ENCODE data around the gene KCNE4.

Gene KCNE4

DNA sequence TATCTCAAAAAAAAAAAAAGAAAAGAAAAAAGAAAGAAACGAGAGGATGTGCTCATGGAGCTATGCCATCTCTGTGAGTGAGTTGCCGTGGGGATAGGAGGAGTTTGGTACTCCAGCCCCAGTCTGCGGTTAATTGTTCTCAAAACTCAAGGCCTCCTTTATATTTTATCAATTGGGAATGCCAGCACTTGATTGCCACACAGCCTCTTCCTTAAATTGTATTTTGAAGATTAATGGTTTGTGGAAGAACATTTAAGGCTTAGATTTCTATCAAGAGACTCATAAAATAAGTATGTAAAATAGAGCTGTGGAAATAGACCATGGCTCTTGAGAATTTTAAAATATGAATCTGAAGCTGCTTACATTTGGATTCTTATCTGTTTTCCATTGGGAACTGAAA is 29.8 kb downstream of the KCNE4 start:
- no peaks in the 10 kb centered on the region for H3K36me3 Mint-ChIP-seq
- peaks cover 5% of the 10 kb centered on the region for H3K27me3 Mint-ChIP-seq
- no peaks in the 10 kb centered on the region for H3K9me3 Mint-ChIP-seq (ENCODE audit: low read depth)

GRCh38 chr2:223082706-223083105 is 30.7 kb downstream of the KCNE4 start:
- no peaks in the 10 kb centered on the region for H3K4me1 Mint-ChIP-seq (ENCODE audit: low read depth)
- H3K4me3 Mint-ChIP-seq: no peak overlapping the region
- no peaks in the 10 kb centered on the region for H3K36me3 Mint-ChIP-seq
- peaks cover 3% of the 10 kb centered on the region for H3K27me3 Mint-ChIP-seq
- no peaks in the 10 kb centered on the region for H3K9me3 Mint-ChIP-seq (ENCODE audit: low read depth)
- no peak overlapping the region for H3K27ac Mint-ChIP-seq

More for the DNA sequence above, 29.8 kb downstream of the KCNE4 start:
- Mint-ChIP-seq H3K4me1 (ENCODE audit: low read depth) (no peaks in the 10 kb centered on the region), H3K4me3 (no peak overlapping the region), H3K27ac (no peak overlapping the region)

GRCh38 chr2:223083402-223084070 is 31.5 kb downstream of the KCNE4 start:
- Mint-ChIP-seq H3K4me1 (ENCODE audit: low read depth) (no peaks in the 10 kb centered on the region), H3K27me3 (peaks cover 3% of the 10 kb centered on the region), H3K36me3 (no peaks in the 10 kb centered on the region), H3K4me3 (no peak overlapping the region), H3K27ac (no peak overlapping the region), H3K9me3 (ENCODE audit: low read depth) (no peaks in the 10 kb centered on the region)

DNA sequence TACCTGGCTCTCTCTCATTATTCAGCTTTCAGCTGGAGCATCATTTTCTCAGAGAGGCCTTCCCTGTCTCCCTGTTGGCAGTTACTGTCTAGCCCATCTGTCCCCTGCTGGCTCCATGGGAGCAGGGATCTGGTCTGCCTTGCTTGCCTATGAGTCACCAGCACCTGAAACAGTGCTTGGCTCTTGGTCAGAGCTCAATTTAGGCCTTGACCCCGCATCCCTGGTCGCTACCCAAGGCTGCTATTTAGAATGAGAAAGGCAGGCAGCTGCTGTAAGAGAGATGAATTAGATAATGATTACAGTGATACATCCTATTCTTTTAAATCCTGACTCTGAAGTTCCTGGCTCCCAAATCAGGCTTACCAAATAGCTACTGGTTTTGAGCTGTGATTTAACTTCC is 32.9 kb downstream of the KCNE4 start:
- Mint-ChIP-seq H3K36me3 (no peaks in the 10 kb centered on the region), H3K9me3 (ENCODE audit: low read depth) (no peaks in the 10 kb centered on the region), H3K4me1 (ENCODE audit: low read depth) (no peaks in the 10 kb centered on the region), H3K4me3 (no peak overlapping the region), H3K27ac (no peak overlapping the region), H3K27me3 (peaks cover 2% of the 10 kb centered on the region)

GRCh38 chr2:223086370-223086981 is 34.5 kb downstream of the KCNE4 start:
- no peaks in the 10 kb centered on the region for H3K4me1 Mint-ChIP-seq (ENCODE audit: low read depth)
- no peak overlapping the region for H3K4me3 Mint-ChIP-seq
- H3K9me3 Mint-ChIP-seq (ENCODE audit: low read depth): no peaks in the 10 kb centered on the region
- no peak overlapping the region for H3K27ac Mint-ChIP-seq
- H3K27me3 Mint-ChIP-seq: peaks cover 2% of the 10 kb centered on the region
- H3K36me3 Mint-ChIP-seq: no peaks in the 10 kb centered on the region

- peaks cover 2% of the 10 kb centered on the region for H3K27me3 Mint-ChIP-seq
- no peak overlapping the region for H3K27ac Mint-ChIP-seq
- no peaks in the 10 kb centered on the region for H3K9me3 Mint-ChIP-seq (ENCODE audit: low read depth)
- no peaks in the 10 kb centered on the region for H3K4me1 Mint-ChIP-seq (ENCODE audit: low read depth)
- no peak overlapping the region for H3K4me3 Mint-ChIP-seq
- no peaks in the 10 kb centered on the region for H3K36me3 Mint-ChIP-seq
These were observed 35.5 kb downstream of the KCNE4 start for GRCh38 chr2:223087466-223087865.

GRCh38 chr2:223088866-223089265 is 36.9 kb downstream of the KCNE4 start:
- Mint-ChIP-seq H3K27ac (no peak overlapping the region), H3K4me1 (ENCODE audit: low read depth) (no peaks in the 10 kb centered on the region), H3K4me3 (no peak overlapping the region), H3K9me3 (ENCODE audit: low read depth) (no peaks in the 10 kb centered on the region), H3K27me3 (peaks cover 2% of the 10 kb centered on the region), H3K36me3 (no peaks in the 10 kb centered on the region)

DNA sequence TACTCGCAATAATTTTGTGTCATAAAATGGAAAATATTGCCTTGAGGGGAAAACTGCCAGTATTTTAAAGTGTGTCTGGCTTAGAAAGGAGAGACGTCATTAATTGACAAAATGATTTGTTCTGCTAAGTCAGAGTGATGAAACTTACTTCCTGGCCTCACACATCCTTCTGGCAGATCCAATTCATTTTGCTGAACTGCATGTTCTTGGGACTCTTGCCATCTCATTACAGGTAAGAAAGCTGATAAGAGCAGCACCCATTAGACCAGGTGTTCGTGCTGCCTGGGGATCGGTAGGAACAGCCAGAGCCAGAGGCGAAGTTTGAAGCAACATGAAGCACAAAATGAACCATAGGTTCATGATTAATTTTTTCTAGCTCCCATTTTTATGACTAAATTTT is 38.0 kb downstream of the KCNE4 start:
- H3K36me3 Mint-ChIP-seq: no peaks in the 10 kb centered on the region
- H3K27me3 Mint-ChIP-seq: peaks cover 2% of the 10 kb centered on the region
- no peak overlapping the region for H3K27ac Mint-ChIP-seq
- H3K9me3 Mint-ChIP-seq (ENCODE audit: low read depth): no peaks in the 10 kb centered on the region
- H3K4me3 Mint-ChIP-seq: no peak overlapping the region
- no peaks in the 10 kb centered on the region for H3K4me1 Mint-ChIP-seq (ENCODE audit: low read depth)

DNA sequence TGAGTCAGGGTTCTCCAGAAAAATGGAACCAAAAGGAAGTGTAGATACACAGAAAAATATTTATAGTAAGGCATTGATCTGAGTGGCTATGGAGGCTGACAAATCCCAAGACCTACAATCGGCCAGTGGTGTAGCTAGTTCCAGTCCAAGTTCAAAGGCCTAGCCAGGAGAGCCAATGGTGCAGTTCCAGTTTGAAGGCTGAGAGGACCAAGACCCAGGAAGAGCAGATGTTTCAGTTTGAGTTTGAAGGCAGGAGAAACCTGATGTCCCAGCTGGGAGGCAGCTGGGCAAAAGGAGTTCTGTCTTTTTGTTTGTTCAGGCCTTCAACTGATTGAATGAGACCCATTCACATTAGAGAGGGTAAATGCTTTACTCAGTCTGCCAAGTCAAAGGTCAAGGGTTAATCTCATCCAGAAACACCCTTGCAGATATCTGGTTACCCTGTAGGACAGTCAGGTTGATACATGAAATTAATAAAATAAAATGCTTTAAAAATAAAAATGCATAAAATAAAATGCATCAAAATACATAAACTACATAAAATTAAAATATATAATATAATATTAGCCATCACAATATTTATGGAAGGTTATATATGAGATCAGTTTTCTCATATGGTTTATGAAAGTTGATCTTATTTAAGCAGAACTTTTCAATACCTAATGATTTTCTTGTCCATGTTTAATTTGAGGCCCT is 38.7 kb downstream of the KCNE4 start:
- Mint-ChIP-seq H3K4me1 (ENCODE audit: low read depth) (no peaks in the 10 kb centered on the region), H3K27ac (no peak overlapping the region), H3K4me3 (no peak overlapping the region), H3K27me3 (peaks cover 2% of the 10 kb centered on the region), H3K9me3 (ENCODE audit: low read depth) (no peaks in the 10 kb centered on the region), H3K36me3 (no peaks in the 10 kb centered on the region)

DNA sequence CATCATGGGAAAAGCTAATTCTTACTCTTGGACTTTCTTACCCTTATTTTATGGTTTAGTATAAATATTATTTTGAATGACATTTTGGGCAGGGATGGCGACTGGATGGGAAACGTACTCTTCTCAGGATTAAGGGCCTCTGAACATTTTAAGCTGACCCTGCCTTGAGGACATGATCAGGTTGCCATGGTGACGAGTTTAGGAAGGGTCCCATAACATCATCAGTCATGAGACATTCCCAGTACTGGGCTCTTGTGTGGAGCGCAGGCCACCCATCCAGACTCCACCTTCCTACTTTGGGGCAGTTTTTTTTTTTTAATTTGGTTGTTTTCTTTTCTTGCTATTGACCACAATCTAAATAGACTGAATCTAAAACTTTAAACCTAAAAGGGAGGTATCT is 40.7 kb downstream of the KCNE4 start:
- no peaks in the 10 kb centered on the region for H3K27me3 Mint-ChIP-seq
- no peak overlapping the region for H3K4me3 Mint-ChIP-seq
- no peaks in the 10 kb centered on the region for H3K4me1 Mint-ChIP-seq (ENCODE audit: low read depth)
- no peak overlapping the region for H3K27ac Mint-ChIP-seq
- H3K9me3 Mint-ChIP-seq (ENCODE audit: low read depth): no peaks in the 10 kb centered on the region
- H3K36me3 Mint-ChIP-seq: no peaks in the 10 kb centered on the region

DNA sequence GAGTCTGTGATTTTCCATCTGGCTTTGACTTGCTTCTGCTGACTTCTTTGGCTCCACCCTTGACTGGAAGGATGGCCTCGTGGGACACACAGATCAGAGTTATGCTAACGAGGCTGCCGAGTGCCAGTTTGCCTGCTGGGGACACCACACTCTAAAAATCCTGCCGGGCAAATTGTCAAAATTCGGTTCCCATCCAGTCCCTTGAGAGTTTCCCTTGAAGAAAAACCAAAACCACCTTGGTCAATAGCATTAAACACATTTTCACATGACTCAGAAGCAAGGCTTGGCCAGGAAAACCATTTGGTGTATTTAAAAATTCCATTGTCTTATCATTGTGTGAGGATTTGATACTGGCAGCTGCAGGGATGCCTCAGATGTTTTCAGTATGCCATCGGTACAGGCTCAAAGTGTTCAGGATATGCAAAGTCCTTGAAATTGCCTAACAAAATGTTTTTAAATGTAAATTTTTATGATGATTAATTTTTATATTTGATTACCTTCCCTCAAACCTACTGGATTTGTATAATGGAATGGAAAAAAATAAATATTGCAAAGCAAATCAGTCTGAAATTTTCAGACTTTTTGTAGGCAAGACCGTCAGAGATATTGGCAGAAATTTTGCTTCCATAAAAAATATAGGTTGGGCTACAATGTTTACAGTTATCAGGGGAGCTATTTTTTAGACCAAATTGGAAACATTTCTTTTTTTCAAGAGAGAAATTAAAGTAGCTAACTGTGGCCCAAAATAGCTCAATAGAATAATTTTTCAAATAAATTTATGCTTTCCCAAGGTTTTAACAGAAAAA is 41.6 kb downstream of the KCNE4 start:
- Mint-ChIP-seq H3K36me3 (no peaks in the 10 kb centered on the region), H3K4me3 (no peak overlapping the region), H3K27ac (no peak overlapping the region), H3K4me1 (ENCODE audit: low read depth) (no peaks in the 10 kb centered on the region), H3K27me3 (no peaks in the 10 kb centered on the region), H3K9me3 (ENCODE audit: low read depth) (no peaks in the 10 kb centered on the region)

GRCh38 chr2:223095207-223095606 is 43.2 kb downstream of the KCNE4 start:
- no peaks in the 10 kb centered on the region for H3K4me1 Mint-ChIP-seq (ENCODE audit: low read depth)
- no peaks in the 10 kb centered on the region for H3K36me3 Mint-ChIP-seq
- H3K9me3 Mint-ChIP-seq (ENCODE audit: low read depth): no peaks in the 10 kb centered on the region
- no peak overlapping the region for H3K27ac Mint-ChIP-seq
- no peaks in the 10 kb centered on the region for H3K27me3 Mint-ChIP-seq
- H3K4me3 Mint-ChIP-seq: no peak overlapping the region

DNA sequence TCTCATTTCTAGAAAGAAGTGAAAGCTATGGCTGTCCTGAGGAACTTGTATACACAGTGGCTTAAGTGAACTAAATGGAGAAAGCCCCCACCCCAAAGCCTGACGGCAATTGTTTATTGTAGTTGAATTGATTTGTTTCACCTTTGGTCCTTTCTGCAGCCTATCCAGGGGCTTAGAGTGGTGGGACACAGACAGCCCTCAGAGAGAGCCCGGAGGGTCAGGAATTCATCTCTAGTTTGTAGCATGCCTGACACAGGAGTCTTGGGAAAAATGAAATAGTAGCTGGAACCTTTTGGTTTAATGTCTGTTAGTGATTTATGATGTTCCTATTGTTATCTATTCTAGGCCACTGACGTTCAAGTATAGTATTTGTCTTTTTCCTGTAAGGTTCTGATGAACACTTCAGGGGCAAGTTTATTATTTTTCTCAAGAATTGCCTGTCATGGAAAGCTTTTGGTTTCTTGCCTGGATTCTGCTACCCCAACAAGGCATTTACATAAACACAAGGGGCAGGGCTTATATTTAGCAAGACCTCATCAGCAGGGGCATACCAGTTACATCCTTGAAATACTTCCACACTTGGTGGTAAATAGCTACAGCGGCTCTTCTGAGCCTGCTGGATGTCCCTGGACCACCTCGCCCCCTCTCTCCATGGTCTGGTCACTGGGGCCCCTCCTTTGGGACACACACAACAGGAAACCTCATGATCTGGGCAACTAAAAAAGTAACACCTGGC is 44.4 kb downstream of the KCNE4 start:
- Mint-ChIP-seq H3K27ac (no peak overlapping the region), H3K9me3 (ENCODE audit: low read depth) (no peaks in the 10 kb centered on the region), H3K4me3 (no peak overlapping the region), H3K27me3 (no peaks in the 10 kb centered on the region), H3K36me3 (no peaks in the 10 kb centered on the region), H3K4me1 (ENCODE audit: low read depth) (no peaks in the 10 kb centered on the region)

GRCh38 chr2:223097888-223098383 is 45.9 kb downstream of the KCNE4 start:
- no peaks in the 10 kb centered on the region for H3K9me3 Mint-ChIP-seq (ENCODE audit: low read depth)
- no peak overlapping the region for H3K4me3 Mint-ChIP-seq
- no peaks in the 10 kb centered on the region for H3K27me3 Mint-ChIP-seq
- H3K4me1 Mint-ChIP-seq (ENCODE audit: low read depth): no peaks in the 10 kb centered on the region
- no peaks in the 10 kb centered on the region for H3K36me3 Mint-ChIP-seq
- no peak overlapping the region for H3K27ac Mint-ChIP-seq
